Limb (tissue), 2 donors: ENCODE measurements around the gene NECAP2.
"Not testable (repeated sequence)": the region's sequence is repeated elsewhere in the genome, so short reads cannot be mapped to it uniquely, and the experiment has no call there.

ENCODE experiments used
- DNase-seq, 2 donors: peaks; one replicate each; pipeline ENCODE4 v3.0.0-alpha.2; 2016; ENCODE audit errors: extremely low spot score in 2 of 2

NECAP2 gene

DNA sequence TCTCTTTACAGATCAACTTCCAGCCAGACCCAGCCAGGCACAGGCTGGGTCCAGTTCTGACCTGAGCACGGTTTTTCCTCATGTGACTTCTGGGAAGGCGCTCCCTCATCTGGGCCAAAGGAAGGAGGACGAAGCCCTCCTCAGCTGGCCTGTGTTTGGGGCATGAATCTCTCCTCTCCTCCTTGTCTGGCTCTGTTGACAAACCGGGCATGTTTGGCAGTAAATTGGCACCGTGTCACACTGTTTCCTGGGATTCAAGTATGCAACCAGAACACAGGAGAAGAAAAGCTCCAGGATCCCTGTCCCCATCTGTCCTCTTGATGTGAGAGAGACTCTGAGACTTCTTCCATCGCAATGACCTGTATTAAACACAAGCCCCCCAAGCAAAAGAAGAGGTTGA is 18.3 kb downstream of the NECAP2 start:
- DNase-seq, result no peak

DNA sequence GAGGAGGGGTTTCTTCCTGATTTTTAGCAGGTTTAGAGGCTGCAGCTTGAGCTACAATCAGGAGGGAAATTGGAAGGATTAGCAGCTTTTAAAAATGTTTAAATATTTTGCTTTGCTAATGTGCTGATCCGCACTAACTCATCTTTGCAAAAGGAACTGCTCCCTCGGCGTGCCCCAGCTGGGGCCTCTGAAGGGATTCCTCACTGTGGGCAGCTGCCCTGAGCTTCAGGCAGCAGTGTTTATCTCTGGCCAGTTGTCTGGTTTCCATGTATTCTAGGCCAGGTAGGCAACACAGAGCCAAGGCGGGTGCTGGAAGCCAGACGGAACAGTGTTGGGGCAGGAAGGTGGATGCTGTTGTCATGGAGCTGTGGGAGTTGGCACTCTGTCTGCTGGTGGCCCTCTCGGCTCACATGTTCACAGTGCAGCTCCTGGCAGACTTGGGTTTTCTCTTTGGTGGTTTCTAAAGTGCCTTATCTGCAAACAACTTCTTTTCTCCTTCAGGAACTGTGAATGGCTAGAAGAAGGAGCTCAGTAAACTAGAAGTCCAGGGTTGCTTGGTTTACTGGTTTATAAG is 18.9 kb downstream of the NECAP2 start:
- no peak for DNase-seq

DNA sequence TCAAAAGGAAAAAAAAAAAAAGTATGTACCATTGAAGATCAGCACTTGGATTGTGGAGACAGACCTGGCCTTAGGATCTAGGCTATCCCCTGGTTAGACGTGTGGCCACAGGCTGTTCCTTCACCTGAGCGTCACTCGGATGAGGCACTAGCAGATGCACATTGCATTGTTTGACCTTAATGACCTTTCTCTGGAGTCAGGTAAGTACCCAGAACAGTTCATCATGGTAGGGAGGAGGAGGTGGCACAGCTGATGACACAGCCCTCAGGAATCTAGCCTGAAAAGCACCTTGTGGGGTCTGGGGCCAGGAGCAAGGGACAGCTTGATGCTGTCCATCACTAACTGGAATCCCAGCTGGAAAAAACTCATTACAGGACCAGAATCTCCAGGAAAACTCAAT is 21.2 kb downstream of the NECAP2 start:
- no peak for DNase-seq

DNA sequence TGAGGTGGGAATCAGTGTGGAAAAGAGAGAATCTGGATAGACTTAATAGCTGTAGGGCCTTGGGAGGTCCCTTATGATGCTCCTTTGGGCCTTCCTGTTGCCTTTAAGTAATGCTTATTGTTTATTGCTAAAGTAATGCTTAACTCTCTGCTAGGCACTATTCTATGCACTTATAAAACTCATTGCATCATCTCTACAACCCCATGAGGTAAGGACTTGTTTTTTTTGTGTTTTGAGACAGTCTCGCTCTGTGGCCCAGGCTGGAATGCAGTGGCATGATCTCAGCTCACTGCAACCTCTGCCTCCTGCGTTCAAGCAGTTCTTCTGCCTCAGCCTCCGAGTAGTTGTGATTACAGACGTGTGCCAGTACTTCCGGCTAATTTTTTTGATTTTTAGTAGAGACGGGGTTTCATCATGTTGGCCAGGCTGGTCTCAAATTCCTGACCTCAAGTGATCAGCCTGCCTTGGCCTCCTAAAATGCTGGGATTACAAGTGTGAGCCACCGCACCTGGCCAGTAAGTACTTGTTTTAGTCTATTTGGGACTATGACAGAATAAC is 22.3 kb downstream of the NECAP2 start:
- DNase-seq, result no peak

DNA sequence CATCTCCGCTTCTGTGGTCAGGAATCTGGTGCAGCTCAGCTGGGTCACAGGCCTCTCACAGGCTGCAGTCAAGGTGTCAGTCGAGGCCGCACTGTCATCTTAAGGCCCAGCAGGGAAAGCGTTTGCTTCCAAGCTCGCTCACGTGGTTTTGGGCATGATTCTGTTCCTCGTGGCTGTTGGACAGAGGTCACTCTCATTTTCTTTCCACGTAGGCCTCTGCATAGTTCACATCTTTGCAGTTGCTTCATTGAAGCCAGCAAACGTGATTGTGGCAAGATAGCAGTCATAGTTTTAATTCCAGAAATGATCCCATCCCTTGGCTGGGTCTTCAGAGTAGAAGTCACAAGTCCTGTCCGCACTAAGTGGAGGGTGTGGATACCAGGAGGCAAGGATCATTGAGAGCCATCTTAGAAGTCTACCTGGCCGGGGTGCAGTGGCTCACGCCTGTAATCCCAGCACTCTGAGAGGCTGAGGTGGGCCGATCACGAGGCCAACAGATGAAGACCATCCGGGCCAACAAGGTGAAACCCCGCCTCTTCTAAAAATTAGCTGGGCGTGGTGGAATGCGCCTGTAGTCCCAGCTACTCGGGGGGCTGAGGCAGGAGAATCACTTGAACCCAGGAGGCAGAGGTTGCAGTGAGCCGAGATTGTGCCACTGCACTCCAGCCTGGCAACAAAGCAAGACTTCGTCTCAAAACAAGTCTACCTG is 24.5 kb downstream of the NECAP2 start:
- DNase-seq, result no peak

DNA sequence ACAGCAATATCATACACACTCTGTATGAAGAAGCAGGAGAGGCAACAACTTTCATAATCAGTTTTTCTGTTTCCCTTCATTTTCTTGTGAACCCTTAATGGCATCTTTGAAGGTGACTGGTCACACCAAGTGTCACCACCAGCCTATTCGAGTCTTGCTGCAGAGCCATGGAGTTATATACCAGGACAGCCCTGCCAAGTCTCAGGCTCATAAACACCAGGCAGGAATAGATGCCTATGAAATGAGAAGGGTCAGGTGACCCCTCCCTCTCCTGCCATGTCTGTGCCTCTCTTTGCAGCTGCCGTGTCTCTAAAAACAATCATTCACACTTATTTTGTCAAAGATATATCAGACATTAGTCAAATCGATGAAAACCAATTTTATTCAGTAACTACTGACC is 28.0 kb downstream of the NECAP2 start:
- DNase-seq, result no peak

DNA sequence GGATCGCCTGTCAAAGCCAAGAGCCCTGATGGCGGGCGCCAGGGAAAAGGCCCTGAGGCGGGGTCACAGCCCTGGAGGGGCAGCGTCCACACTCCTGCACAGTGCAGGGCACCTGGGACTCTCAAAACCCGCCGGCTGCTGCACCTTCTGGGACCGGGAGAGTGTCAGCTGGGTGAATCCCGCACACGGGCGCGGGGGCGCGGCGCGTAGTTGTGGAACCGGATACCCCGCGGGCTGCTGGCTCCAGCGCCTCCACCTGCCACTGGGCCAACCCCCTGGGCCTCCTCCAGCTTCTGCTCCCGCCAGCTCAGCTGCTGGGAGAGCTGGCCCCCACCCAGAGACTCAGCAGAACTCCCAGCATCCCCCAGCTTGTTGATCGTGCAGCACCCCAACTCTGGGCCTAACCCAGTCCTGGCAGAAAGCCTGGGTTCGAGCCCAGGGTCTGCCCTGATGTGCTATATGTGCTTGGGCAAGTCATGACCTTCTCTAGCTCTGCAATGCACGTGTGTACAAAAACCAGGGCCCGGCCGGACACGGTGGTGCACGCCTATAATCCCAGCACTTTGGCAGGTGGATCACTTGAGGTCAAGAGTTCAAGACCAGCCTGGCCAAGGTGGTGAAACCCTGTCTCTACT is 33.8 kb downstream of the NECAP2 start:
- DNase-seq, result no peak

DNA sequence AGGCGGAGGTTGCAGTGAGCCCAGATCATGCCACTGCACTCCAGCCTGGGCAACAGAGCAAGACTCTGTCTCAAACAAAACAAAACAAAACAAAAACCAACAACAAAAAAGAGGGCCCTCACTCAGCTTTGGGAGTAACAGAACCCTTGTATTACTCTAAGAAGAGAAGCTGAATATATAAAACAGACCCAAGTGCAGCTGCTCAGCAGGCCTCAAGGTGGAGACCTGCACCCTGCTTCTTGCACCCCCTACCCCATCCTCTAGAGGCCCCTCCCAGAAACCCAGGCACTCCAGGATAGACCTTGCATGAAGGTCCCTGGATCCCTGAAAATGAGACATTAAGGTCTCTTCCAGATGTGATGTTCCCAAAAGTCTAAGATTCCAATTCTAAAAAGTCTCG is 34.4 kb downstream of the NECAP2 start:
- DNase-seq, result not testable (repeated sequence)

DNA sequence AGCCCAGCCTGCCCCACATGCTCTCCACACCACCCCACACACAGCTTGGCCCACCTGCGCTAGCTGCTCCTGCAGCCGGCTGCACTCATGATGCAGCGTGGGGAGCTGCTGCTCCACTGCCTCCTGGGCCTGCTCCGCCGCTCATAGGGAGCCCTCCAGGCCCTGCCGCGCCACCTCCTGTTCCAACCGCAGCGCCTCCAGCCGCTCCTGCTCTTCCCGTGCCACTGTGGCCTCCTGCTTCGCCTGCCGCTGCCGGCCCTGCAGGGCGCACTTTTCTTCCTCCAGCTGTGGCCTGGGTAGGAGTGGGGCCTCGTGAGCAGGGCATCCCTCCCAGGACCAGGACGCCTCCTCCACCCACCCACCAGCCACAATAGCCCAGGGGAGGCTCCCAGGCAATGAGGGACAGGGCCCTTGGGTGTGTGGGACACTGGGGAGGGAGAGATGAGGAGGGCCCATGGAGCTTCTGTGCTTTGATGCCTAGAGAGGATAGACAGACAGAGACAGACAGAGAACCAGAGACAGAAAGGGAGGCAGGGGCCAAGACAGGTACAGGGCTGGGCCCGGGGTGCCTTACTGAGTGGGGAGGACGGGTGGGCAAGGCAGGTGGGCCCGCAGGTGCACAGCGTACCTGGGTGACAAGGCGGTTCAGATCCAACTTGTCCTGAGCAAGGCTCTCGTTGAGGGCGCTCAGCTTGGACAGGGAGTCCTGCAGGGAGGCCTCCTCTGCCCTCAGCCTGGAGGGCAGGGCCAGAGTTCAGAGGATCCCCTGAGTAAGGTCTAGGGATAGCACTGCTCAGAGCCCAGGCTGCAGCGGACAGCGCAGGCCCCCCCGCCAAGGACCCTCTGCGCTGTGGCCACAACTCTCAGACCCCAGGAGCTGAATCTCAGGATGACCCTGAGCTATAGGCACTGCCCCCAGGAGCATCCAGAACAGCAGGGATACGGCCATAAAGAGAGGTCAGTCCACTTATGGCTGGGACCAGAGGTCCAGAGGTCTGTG is 35.5 kb downstream of the NECAP2 start:
- DNase-seq, result not testable (repeated sequence)

DNA sequence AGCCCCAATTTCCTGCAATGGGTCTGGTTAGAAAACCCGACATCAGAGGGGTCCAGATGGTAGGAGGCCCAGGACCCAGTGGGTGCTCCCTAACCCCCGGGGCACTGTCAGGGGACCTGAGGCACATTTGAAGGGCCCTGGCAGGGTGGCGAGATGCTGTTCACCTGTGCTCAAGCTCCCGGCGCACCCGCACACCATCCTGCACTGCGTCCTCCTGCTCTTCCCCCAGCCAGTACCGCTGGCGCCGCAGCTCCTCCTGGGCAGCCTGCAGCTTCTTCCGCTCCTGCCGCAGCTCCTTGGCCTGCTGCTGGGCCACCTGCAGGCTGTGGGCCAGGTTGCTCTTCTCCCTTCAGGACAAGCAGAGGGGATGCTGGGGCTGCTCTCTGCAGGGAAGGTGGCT is 37.6 kb downstream of the NECAP2 start:
- DNase-seq, result no peak

DNA sequence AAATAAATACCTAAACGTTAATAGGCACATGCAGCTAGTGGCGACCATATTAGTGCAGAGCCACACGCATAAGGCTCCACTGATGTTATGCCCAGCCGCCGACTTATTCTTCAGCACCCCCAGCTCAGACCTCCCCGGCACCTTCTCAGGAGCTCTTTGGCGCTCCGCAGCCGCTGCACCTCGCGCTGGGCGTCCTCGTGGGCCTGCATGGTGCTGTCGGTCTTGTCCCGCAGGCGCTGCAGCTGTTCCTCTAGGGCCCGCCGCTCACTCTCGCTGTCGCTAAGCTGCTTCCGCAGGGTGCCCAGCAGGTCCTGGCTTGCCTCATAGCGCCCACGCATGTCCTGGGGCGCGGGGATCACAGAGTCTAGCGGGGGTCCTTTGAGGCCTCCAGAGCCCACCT is 42.6 kb downstream of the NECAP2 start:
- DNase-seq, result not testable (repeated sequence)

DNA sequence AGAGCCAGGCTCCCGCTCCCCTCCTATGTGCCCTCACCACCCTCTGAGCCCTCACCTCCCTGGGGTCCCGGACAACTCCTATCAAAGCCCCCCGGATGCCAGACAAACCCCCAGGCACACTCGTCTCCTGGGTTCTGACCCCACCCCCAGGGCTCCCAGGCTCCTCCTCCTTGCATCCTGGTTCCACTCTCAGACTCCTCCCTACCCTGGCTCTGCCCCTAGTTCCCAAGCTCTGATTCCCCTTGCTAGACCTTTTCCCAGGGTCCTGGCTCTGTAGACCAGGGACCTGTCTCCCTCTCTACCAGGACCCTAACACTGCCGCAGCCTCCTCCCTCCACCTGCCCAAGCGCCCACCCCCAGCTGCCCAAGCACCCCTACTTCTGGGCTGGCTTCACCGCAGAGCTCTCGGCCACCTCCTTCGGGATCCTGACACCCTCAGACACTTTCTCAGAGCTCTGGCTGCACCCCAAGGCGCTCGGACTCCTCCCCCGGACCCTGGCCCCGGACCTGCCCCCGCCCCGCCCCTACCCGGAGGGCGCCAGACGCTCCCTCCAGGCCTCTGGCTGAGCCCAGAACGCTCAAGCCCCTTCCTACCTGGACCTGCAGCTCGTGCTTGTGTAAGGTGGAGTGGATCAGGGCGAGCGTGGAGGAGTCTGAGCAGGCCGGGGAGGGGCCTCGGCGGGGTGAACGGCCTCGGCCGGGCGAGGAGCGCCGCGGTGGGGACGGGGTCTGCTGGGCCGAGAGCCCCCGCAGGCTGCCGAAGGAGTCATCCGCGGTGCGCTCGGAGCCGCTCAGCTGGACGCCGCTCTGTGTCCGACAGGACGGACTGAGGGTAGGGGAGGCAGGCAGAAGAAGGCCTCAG is 43.3 kb downstream of the NECAP2 start:
- not testable (repeated sequence) for DNase-seq

DNA sequence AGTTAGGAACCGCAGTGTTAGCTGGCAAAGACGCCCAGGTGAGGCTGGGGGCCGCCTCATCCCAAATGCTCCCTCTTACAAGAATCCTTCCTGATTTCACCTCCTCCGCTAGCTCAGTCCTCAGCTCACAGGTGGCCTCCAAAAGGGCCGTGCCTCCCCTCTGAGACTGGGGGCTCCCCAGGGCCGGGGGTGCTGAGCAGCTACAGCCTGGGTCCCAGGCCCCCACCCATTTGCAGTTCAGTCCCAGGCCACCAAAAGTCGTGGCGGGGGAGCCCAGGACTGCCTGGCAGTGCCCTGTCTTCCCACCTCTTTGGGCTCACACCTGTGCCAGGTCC is 43.9 kb downstream of the NECAP2 start:
- no peak for DNase-seq

DNA sequence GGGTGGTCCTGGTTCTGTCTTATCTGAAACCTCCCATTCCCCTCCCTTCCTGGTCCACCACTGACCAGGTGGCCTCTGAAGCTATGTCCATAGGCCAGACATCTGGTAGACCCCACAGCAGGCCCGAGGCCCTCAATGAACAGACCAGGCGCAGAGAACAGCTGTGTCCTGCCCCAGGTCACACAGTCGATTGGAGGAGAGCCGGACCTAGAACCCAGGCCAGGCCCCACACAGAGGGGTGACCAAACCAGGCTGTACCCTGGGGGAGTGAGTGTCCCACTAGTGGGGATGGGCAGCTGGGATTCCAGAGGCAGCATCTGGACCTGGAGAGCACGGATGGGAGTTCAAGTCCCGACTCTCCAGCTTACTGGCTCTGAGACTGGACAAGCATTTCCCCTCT is 44.4 kb downstream of the NECAP2 start:
- no peak for DNase-seq

DNA sequence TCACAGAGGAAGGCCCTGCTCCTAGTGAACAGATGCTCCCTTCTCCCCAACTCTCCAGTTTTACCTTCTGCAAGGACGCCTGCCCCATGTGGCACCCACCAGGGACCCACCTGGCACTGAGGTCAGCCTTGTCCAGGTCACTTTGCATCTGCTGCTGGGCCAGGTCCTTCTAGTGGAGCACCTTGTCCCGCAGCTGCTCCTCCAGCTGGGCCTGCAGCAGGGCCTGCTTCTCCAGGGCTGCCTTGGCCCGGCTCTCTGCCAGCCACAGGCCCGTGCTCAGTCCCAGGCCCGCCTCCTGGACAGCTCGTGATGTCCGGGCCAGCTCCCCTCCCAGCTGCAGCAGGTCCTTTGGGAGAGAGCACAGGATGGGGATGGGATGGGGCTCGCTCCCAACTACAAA is 45.8 kb downstream of the NECAP2 start:
- not testable (repeated sequence) for DNase-seq

DNA sequence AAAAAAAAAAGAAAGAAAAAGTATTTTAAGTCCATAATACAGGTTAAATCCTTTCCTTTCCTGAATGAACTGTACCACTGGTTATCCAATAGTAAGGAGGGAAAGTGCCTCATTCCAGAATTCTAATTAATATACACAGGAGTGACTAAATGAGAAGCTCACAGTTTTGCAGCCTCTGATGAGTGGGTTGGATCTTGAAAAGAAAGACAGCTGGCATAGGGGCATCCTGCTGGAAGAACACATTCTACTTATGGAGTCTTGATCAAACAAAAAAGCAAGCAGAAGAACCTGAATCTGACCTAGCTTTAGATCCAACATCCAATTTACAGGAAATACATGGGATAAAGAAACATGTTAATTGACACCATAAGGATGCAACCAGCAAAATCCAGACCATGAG is 46.5 kb downstream of the NECAP2 start:
- not testable (repeated sequence) for DNase-seq

DNA sequence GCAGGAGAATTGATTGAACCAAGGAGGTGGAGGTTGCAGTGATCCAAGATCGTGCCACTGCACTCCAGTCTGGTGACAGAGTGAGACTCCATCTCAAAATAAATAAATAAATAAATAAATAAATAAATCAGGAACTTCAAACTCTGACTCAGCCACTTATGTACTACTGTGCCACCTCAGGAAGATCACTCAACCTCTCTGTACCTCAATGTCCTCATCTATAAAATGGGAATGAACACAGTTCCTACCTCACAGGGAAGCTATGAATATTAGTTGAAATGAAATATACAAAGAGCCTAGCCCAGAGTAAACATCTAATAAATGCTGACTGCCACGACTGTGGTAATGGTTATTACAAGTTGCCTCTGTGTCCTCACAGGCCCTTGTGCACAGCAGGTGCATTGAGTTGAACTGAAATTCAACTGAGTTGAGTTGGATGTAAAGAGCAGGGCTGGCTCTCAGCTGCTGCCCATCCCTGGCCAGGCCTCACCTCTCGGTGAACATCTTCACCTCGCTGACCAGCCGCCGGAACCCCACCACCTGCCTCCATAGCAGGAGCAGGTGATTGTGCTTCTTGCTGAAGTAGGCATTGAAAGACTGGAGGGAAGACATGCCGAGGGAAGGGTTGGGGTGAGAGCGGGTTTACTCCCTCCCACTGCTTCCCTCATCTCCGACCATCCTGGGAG is 48.8 kb downstream of the NECAP2 start:
- not testable (repeated sequence) for DNase-seq

DNA sequence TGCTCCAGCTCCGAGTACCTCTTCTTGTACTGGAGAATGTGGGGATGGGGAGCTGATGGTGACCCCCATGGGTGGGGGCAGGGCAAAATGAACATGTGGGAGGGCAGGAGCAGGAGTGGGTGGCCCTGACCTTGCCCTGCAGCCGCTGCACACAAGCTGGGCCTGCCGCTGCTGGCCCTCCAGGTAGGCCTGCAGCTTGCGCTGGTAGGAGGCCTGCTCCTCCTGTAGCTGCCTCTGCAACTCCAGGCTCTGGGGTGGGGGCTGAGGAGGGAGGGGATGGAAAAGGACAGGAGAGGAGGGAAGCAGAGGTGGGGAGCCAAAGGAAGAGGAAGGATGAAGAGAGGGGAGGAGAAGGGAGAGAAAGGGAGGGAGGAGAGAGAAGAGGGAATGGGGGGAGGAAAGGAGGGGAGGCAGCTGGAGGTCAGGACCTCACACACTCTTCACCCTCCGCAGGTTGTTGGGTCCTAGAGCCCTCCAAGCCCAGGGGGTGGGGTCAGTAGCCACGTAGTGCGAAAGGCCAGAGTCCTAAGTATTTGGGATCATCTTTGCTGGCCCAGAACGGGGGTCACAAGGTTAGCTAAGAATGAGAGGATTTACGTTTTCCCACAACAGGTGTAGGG is 50.6 kb downstream of the NECAP2 start:
- DNase-seq, result no peak

DNA sequence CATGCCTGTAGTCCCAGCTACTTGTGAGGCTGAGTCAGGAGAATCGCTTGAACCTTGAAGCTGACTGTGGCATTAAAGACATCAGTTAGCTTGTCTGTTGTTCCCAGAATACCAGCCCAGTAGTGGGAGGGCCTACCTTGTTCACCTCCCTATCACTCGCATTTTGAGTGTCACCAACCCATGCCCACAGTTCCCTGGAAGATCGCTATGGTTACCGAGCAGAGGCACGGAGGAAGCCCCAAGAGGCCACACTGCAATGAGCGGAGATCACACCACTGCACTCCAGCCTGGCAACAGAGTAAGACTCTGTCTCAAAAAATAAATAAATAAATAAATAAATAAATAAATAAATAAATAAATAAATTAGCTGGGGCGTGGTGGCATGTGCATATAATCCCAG is 52.4 kb downstream of the NECAP2 start:
- DNase-seq, result not testable (repeated sequence)

DNA sequence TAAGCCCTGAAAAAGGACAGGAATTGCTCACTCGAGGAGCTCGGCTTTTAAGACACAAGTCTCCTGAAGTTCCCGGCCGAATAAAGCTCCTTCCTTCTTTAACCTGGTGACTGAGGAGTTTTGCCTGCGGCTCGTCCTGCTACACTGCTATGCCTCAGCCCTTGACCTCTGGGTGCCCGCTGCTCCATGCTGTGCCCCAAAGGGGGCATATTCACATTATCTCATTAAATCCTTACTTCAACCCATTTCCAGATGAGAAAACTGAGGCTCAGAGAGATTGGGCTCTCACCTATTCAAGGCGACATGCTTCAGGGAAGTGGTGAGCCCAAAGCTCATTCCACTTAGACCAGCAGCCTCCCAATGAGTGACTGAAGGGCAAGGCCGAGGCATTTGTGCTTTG is 53.2 kb downstream of the NECAP2 start:
- not testable (repeated sequence) for DNase-seq
